ENCODE data around the gene SLC20A1. TPM values are rescaled to one million over a fixed set of nuclear protein-coding genes. Genes with fewer than 3 reads are reported as not detected.
"Not testable (repeated sequence)": the region's sequence is repeated elsewhere in the genome, so short reads cannot be mapped to it uniquely, and the experiment has no call there.

SLC20A1 gene
- total and polyA plus RNA-seq, 4 donors = 7.0 to 82.6 (median 35.8) TPM

- intact Hi-C loops (cut with DNase I) = no loop called here
- Histone ChIP-seq H3K4me3 (ENCODE audit: low read length in 2 of 2) (no peak overlapping the region), H3K9me3 (ENCODE audit: control insufficient read depth, low read length) (no peaks in the 10 kb centered on the region), H3K4me1 (ENCODE audit: control insufficient read depth in 1 of 2, insufficient read depth in 2 of 2, low read length in 2 of 2) (no peaks in the 10 kb centered on the region), H3K27me3 (ENCODE audit: control insufficient read depth in 1 of 2, insufficient read depth in 2 of 2, low read length in 1 of 2) (no peaks in the 10 kb centered on the region), H3K36me3 (ENCODE audit: control insufficient read depth in 1 of 2, insufficient read depth in 2 of 2, low read length in 1 of 2) (no peaks in the 10 kb centered on the region), H3K27ac (ENCODE audit: low read depth in 1 of 2, low read length in 2 of 2) (no peak overlapping the region)
- DNase-seq (no peak), ATAC-seq (ENCODE audit: low FRiP score) (no peak)
- 77 to 81% methylated on average over 5 of the region's 5 CpGs for WGBS, 2 donors
Observed at GRCh38 chr2:112605926-112606325, 39.8 kb upstream of the SLC20A1 start.

GRCh38 chr2:112606547-112606946 lies 39.2 kb upstream of the SLC20A1 start:
- Histone ChIP-seq H3K4me3 (ENCODE audit: low read length in 2 of 2) (no peak overlapping the region), H3K36me3 (ENCODE audit: control insufficient read depth in 1 of 2, insufficient read depth in 2 of 2, low read length in 1 of 2) (no peaks in the 10 kb centered on the region), H3K9me3 (ENCODE audit: control insufficient read depth, low read length) (no peaks in the 10 kb centered on the region), H3K4me1 (ENCODE audit: control insufficient read depth in 1 of 2, insufficient read depth in 2 of 2, low read length in 2 of 2) (no peaks in the 10 kb centered on the region), H3K27ac (ENCODE audit: low read depth in 1 of 2, low read length in 2 of 2) (no peak overlapping the region), H3K27me3 (ENCODE audit: control insufficient read depth in 1 of 2, insufficient read depth in 2 of 2, low read length in 1 of 2) (no peaks in the 10 kb centered on the region)
- ATAC-seq (ENCODE audit: low FRiP score) (no peak), DNase-seq (no peak)
- intact Hi-C loops (cut with DNase I) = no loop called here
- WGBS, 2 donors = 70 to 71% methylated on average over 4 of the region's 4 CpGs

GRCh38 chr2:112607680-112608438 lies 37.9 kb upstream of the SLC20A1 start:
- ATAC-seq (ENCODE audit: low FRiP score) (no peak), DNase-seq (no peak)
- Histone ChIP-seq H3K4me3 (ENCODE audit: low read length in 2 of 2) (no peak overlapping the region), H3K36me3 (ENCODE audit: control insufficient read depth in 1 of 2, insufficient read depth in 2 of 2, low read length in 1 of 2) (no peaks in the 10 kb centered on the region), H3K9me3 (ENCODE audit: control insufficient read depth, low read length) (no peaks in the 10 kb centered on the region), H3K4me1 (ENCODE audit: control insufficient read depth in 1 of 2, insufficient read depth in 2 of 2, low read length in 2 of 2) (no peaks in the 10 kb centered on the region), H3K27me3 (ENCODE audit: control insufficient read depth in 1 of 2, insufficient read depth in 2 of 2, low read length in 1 of 2) (no peaks in the 10 kb centered on the region), H3K27ac (ENCODE audit: low read depth in 1 of 2, low read length in 2 of 2) (no peak overlapping the region)
- intact Hi-C loops (cut with DNase I) = no loop called here
- WGBS, 2 donors = 84 to 85% methylated on average over 8 of the region's 8 CpGs

DNA sequence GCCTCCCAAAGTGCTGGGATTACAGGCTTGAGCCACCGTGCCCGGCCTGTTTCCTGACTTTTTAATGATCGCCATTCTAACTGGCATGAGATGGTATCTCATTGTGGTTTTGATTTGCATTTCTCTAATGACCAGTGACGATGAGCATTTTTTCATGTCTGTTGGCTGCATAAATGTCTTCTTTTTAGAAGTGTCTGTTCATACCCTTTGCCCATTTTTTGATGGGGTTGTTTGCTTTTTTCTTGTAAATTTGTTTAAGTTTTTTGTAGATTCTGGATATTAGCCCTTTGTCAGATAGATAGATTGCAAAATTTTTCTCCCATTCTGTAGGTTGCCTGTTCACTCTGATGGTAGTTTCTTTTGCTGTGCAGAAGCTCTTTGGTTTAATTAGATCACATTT lies 36.4 kb upstream of the SLC20A1 start:
- H3K27ac ChIP-seq (ENCODE audit: low read depth in 1 of 2, low read length in 2 of 2); ATAC-seq (ENCODE audit: low FRiP score); H3K4me3 ChIP-seq (ENCODE audit: low read length in 2 of 2); intact Hi-C loops (cut with DNase I); H3K36me3 ChIP-seq (ENCODE audit: control insufficient read depth in 1 of 2, insufficient read depth in 2 of 2, low read length in 1 of 2); DNase-seq; H3K4me1 ChIP-seq (ENCODE audit: control insufficient read depth in 1 of 2, insufficient read depth in 2 of 2, low read length in 2 of 2); H3K9me3 ChIP-seq (ENCODE audit: control insufficient read depth, low read length); H3K27me3 ChIP-seq (ENCODE audit: control insufficient read depth in 1 of 2, insufficient read depth in 2 of 2, low read length in 1 of 2): not testable (repeated sequence)
- WGBS, 2 donors = 94 to 95% methylated on average over 4 of the region's 4 CpGs

DNA sequence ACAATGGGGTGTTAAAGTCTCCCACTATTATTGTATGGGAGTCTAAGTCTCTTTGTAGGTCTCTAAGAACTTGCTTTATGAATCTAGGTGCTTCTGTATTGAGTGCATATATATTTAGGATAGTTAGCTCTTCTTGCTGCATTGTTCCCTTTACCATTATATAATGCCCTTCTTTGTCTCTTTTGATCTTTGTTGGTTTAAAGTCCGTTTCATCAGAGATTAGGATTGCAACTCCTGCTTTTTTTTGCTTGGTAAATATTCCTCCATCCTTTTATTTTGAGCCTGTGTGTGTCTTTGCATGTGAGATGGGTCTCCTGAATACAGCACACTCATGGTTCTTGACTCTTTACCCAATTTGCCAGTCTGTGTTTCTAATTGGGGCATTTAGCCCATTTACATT lies 33.5 kb upstream of the SLC20A1 start:
- H3K9me3 ChIP-seq (ENCODE audit: control insufficient read depth, low read length); intact Hi-C loops (cut with DNase I); ATAC-seq (ENCODE audit: low FRiP score); H3K4me3 ChIP-seq (ENCODE audit: low read length in 2 of 2); H3K27me3 ChIP-seq (ENCODE audit: control insufficient read depth in 1 of 2, insufficient read depth in 2 of 2, low read length in 1 of 2); DNase-seq; H3K36me3 ChIP-seq (ENCODE audit: control insufficient read depth in 1 of 2, insufficient read depth in 2 of 2, low read length in 1 of 2); H3K27ac ChIP-seq (ENCODE audit: low read depth in 1 of 2, low read length in 2 of 2); H3K4me1 ChIP-seq (ENCODE audit: control insufficient read depth in 1 of 2, insufficient read depth in 2 of 2, low read length in 2 of 2): not testable (repeated sequence)
- whole genome bisulfite sequencing, 2 donors = 60 to 75% methylated on average over 1 of the region's 1 CpG

GRCh38 chr2:112614201-112614840 lies 31.4 kb upstream of the SLC20A1 start:
- WGBS, 2 donors = 63 to 65% methylated on average over 13 of the region's 13 CpGs
- no peaks in the 10 kb centered on the region for H3K4me1 ChIP-seq (ENCODE audit: control insufficient read depth in 1 of 2, insufficient read depth in 2 of 2, low read length in 2 of 2)
- H3K27me3 ChIP-seq (ENCODE audit: control insufficient read depth in 1 of 2, insufficient read depth in 2 of 2, low read length in 1 of 2) = no peaks in the 10 kb centered on the region
- H3K4me3 ChIP-seq (ENCODE audit: low read length in 2 of 2) = no peak overlapping the region
- no peaks in the 10 kb centered on the region for H3K36me3 ChIP-seq (ENCODE audit: control insufficient read depth in 1 of 2, insufficient read depth in 2 of 2, low read length in 1 of 2)
- no peaks in the 10 kb centered on the region for H3K9me3 ChIP-seq (ENCODE audit: control insufficient read depth, low read length)
- no peak overlapping the region for H3K27ac ChIP-seq (ENCODE audit: low read depth in 1 of 2, low read length in 2 of 2)
- ATAC-seq (ENCODE audit: low FRiP score) = no peak
- intact Hi-C loops (cut with DNase I) = no loop called here
- DNase-seq = no peak

DNA sequence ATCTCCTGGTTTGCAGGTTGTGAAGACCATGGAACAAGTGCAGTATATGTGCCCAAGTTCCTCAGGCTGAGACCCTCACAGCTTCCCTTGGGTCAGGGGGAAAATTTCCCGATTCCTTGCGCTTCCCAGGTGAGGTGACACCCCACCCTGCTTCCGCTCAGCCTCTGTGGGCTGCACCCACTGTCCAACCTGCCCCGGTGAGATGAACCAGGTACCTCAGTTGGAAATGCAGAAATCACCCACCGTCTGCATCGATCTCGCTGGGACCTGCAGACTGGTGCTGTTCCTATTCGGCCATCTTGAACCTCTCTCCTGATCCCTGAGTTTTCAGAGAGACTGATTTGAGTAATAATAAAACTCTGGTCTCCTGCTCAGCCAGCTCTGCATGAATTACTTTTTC lies 30.7 kb upstream of the SLC20A1 start:
- Histone ChIP-seq H3K4me1 (ENCODE audit: control insufficient read depth in 1 of 2, insufficient read depth in 2 of 2, low read length in 2 of 2) (no peaks in the 10 kb centered on the region), H3K4me3 (ENCODE audit: low read length in 2 of 2) (no peak overlapping the region), H3K27me3 (ENCODE audit: control insufficient read depth in 1 of 2, insufficient read depth in 2 of 2, low read length in 1 of 2) (no peaks in the 10 kb centered on the region), H3K9me3 (ENCODE audit: control insufficient read depth, low read length) (no peaks in the 10 kb centered on the region), H3K36me3 (ENCODE audit: control insufficient read depth in 1 of 2, insufficient read depth in 2 of 2, low read length in 1 of 2) (no peaks in the 10 kb centered on the region), H3K27ac (ENCODE audit: low read depth in 1 of 2, low read length in 2 of 2) (no peak overlapping the region)
- 95 to 96% methylated on average over 8 of the region's 8 CpGs for WGBS, 2 donors
- DNase-seq = no peak
- intact Hi-C loops (cut with DNase I) = no loop called here
- ATAC-seq (ENCODE audit: low FRiP score) = no peak

- H3K4me3 ChIP-seq (ENCODE audit: low read length in 2 of 2); ATAC-seq (ENCODE audit: low FRiP score); H3K36me3 ChIP-seq (ENCODE audit: control insufficient read depth in 1 of 2, insufficient read depth in 2 of 2, low read length in 1 of 2); H3K9me3 ChIP-seq (ENCODE audit: control insufficient read depth, low read length); H3K27me3 ChIP-seq (ENCODE audit: control insufficient read depth in 1 of 2, insufficient read depth in 2 of 2, low read length in 1 of 2); intact Hi-C loops (cut with DNase I); H3K27ac ChIP-seq (ENCODE audit: low read depth in 1 of 2, low read length in 2 of 2); DNase-seq; H3K4me1 ChIP-seq (ENCODE audit: control insufficient read depth in 1 of 2, insufficient read depth in 2 of 2, low read length in 2 of 2): not testable (repeated sequence)
- WGBS, 2 donors = 91 to 92% methylated on average over 2 of the region's 2 CpGs
Observed at GRCh38 chr2:112615798-112616197, 29.9 kb upstream of the SLC20A1 start.

- no peak overlapping the region for H3K4me3 ChIP-seq (ENCODE audit: low read length in 2 of 2)
- no peaks in the 10 kb centered on the region for H3K9me3 ChIP-seq (ENCODE audit: control insufficient read depth, low read length)
- no peaks in the 10 kb centered on the region for H3K36me3 ChIP-seq (ENCODE audit: control insufficient read depth in 1 of 2, insufficient read depth in 2 of 2, low read length in 1 of 2)
- intact Hi-C loops (cut with DNase I) = no loop called here
- H3K4me1 ChIP-seq (ENCODE audit: control insufficient read depth in 1 of 2, insufficient read depth in 2 of 2, low read length in 2 of 2) = no peaks in the 10 kb centered on the region
- WGBS, 2 donors = 70 to 72% methylated on average over 1 to 6 of the region's 6 CpGs
- H3K27ac ChIP-seq (ENCODE audit: low read depth in 1 of 2, low read length in 2 of 2) = no peak overlapping the region
- H3K27me3 ChIP-seq (ENCODE audit: control insufficient read depth in 1 of 2, insufficient read depth in 2 of 2, low read length in 1 of 2) = no peaks in the 10 kb centered on the region
- no peak for ATAC-seq (ENCODE audit: low FRiP score)
- no peak for DNase-seq
Observed at GRCh38 chr2:112618383-112618782, 27.4 kb upstream of the SLC20A1 start.
